GM21723 (cell line): ENCODE data around the gene CPVL.

Experiments
- ATAC-seq: cut with Tn5 transposase; IDR thresholded peaks from one replicate; pipeline ENCODE4 v1.9.1; 2021; ENCODE audit warnings: mild to moderate bottlenecking, moderate library complexity; ENCODE audit not compliant: unreplicated experiment

The CPVL gene

GRCh38 chr7:29045258-29046086, 100.9 kb downstream of the CPVL start:
- no peak for ATAC-seq

- no peak for ATAC-seq
These were observed 101.8 kb downstream of the CPVL start for GRCh38 chr7:29044554-29044953.

DNA sequence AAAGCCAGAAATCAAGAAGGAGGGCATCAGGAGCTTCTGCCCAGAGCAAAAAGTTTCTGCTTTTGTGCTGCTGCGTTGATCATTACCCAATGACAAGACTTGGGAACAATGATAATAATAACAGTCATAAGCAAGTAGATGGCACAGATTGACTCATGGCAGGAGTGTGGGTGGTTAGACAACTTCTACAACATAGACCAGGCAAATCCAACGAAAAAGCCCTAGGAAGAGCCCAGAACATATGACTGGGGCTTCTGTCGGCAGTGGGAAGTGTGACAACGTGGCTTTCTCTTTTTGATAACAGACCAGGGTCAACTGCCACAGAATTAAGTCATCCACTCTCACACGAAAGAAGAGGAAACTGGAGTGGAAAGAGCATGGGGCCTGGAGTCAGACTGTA, 102.8 kb downstream of the CPVL start:
- no peak for ATAC-seq

GRCh38 chr7:29042824-29043231, 103.5 kb downstream of the CPVL start:
- no peak for ATAC-seq

DNA sequence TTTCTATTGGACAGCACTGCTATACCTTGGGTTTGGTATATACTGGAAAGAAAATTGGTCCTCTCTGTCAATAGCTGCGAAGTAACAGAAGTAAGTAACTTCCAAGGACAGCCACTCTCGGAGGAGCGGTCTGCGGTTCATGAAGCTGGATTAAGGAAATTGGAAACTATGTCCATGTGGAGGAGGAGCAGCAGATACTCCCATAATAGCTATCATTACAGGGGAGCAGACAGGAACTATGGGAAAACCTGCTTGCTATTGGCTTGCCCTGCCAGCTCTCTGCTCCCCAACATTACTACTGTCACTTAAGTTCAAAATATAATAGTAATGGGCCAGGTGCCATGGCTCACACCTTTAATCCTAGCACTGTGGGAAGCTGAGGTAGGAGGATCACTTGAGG, 104.3 kb downstream of the CPVL start:
- no peak for ATAC-seq

GRCh38 chr7:29040579-29040925, 105.8 kb downstream of the CPVL start:
- no peak for ATAC-seq

GRCh38 chr7:29039821-29040578, 106.3 kb downstream of the CPVL start:
- ATAC-seq = no peak

DNA sequence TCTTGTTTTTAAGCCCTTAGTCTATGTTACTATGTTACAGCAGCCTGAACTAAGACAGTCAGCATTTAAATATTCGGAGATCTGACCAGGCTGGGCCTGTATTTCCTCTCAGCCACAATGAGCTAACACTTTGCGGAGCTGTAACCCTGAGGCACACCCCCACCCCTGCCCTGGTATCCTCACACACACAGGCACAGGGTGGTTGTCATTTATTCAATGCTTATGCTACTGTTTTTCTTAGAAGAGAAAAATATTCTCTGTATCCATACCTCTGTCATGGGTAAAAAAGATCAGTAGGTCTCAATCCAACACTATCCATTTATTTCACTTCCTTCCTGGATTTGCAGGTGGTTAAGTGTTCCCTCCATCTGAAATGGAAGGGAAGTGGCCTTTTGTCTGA, 107.9 kb downstream of the CPVL start:
- ATAC-seq = no peak

DNA sequence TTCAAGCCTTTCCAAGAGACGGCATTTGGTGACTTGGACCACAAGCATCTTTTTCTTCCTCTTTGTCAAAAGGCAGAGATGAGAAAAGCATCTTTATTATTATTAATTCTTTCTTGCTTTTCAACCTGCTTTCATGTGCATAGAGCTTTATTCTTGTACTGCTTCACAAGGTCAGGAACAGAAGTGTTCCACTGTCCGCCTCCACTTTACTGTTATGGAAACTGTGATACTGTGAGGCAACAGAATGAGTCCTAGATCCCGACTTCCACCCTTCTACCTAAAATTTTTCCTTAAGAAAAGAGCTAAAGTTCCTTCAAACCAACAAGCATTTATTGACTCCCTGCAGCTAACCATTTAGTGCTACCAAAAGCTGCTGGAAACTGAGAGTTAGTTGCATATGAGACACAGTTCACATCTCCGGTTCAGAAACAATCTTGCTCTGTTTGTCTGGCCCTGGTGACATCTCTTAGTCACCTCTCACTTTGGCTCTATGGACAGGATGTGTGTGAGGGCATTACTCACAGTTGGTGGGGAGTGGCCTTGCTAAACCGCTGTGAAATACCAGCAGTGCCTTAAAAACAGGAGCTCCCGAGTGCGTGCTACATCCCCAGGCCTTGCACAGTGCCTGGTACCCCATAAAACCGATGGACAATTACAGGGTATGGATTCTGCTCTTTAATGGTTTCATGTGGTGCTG, 111.1 kb downstream of the CPVL start:
- no peak for ATAC-seq

DNA sequence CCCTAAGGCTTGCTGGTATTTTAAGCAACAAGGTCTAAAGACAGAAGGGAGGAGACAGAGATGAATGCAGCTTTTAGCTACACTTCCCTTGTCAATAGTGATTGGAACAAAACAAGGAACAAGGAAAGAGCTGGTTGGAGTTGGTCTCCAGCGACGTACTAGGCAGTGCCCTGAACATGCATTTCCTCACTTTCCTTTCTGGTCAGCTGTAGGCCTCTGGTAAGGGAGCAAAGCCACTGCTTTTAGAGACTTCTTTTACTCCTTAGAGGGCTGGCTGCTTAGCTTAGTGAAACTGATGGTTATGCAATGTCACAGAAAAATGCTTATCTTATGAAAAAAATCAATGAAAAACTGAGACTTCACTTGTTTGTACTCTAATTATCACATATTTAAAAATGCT, 112.8 kb downstream of the CPVL start:
- no peak for ATAC-seq

GRCh38 chr7:29032146-29032545, 114.2 kb downstream of the CPVL start:
- ATAC-seq = no peak

- ATAC-seq = no peak
These were observed 115.5 kb downstream of the CPVL start for GRCh38 chr7:29030781-29031275.

DNA sequence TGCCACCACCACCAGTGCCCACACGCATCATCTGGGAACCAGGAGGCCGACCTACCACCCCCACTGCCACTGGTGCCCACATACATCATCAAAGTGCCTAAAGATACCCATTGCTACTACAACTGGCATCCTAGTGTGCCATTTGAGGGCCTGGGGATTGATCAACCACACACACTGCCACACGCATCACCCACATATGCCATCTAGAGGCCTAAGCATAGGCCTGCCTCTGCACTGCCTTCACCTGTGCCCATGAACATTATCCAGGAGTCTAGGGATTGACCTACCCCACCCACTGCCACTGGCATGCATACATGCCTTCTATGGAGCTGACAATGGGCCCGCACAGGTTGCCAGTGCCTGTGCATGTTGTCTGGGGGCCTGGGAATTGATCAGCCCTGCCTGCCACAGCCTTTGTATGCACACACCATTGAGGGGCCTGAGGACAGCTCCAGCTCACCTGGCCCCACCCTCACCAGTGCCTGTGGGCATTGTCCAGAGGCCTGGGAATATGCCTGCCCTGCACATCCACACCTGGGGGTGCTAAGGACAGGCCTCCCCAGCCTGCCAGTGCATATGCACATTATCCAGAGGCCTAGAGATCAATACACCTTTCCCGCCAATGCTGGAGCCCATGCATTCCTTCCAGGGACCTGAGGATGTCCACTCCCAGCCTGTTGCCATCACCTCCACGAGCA, 123.9 kb downstream of the CPVL start:
- ATAC-seq = no peak

- no peak for ATAC-seq
These were observed 126.4 kb downstream of the CPVL start for GRCh38 chr7:29019896-29020295.

- ATAC-seq = no peak
These were observed 127.0 kb downstream of the CPVL start for GRCh38 chr7:29019387-29019786.

DNA sequence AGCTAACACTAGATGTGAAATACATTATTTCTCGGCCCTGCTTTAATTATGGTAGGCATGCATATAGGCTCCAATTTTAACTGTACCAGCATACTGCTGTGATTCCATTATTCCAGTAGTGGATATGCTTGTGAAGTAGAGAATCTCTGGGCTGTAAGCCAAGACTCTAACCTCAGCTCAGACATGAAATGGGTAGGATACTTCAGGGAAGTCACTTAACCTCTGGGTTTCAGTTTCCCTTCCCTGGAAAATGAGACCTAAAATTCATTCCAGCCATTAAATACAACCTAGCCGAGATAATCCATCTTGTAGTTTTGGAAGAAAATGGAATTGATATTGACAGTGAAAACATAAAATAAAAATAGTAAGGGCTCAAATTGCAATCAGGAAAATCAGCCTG, 128.6 kb downstream of the CPVL start:
- no peak for ATAC-seq

DNA sequence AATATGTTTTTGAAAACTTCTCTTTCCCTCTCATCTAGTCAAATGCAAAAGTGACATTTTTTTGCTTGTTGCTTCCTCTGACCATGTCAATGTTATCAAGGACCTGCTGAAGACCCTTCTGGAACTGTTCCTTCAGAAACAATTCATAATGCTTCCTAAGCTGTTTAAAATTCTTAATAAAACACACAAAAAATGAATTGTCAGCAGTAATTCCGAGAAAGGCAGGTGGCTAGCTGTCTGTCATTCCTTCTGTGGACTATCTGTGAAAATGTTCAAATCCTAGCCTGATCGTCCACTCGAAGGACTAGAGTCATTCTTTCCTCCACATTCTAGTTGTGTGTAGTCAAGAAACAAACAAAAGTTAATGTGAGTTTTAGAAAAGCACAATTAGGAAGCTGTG, 131.6 kb downstream of the CPVL start:
- ATAC-seq = no peak

DNA sequence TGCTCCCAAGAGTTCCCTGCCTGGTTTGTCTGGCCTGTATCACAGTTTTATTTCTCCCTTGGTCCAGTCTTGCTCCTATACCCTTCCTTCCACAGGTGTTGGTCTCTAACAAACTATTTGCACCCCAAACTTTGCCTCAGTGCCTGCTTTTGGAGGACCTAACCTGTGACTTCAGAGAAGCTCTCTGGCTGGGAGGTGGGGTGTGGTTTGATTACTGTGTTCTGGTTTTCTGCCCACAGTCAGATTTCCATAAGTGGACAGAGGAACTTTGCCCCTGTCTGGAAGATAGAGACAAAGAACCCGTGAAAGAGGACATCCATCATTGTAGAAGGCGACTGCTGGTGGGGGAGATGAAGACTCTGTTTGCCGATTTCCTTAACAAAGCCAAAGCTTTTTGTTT, 132.4 kb downstream of the CPVL start:
- ATAC-seq = no peak

DNA sequence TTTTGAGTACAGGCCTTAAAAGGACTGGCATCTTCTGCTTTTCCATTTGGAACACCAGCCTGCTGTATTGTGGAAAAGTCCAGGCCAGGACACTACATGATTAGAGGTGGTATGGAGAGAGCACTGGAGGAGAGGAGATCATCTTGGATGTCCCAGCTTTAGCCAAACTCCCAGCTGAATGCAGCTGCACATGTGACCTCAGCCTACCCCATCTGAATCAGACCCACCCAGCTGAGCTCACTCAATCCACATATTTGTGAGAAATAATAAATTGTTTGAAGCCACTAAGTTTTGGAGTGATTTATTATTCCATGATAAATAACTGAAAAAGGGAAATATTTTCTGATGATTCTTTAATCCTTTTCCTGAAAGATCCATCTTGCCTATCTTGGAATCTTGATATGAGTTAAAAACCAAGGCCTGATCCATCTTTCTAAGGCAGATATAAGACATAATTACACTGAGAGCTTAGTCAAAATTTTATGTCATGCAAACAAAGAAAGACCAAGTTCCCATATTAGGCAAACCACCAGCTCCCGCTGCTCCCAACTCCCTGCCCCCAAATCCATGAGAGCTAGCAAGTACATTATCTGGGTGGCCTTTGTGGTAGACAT, 133.1 kb downstream of the CPVL start:
- no peak for ATAC-seq

GRCh38 chr7:29009947-29010346, 136.4 kb downstream of the CPVL start:
- ATAC-seq = no peak

- ATAC-seq = no peak
These were observed 137.7 kb downstream of the CPVL start for GRCh38 chr7:29008590-29008989.
